T-cell (primary cell): ENCODE results near the gene CAMK2N2. TPM values are rescaled to one million over a fixed set of nuclear protein-coding genes. Genes with fewer than 3 reads are reported as not detected.
A peak's percentile ranks its signal among the peaks of the same experiment; 100 is the strongest.

Experiments
- ATAC-seq, 4 experiments: fragments of 200-7000 bp in 3 of 4; fragments of 150-1000 bp in 1 of 4; cut with Tn5 transposase; replicated peaks in 1 of 4; 1 replicate in 3 of 4; 2 replicates in 1 of 4; pipeline ENCODE4 v1.10.0; 2021; ENCODE audit warnings: moderate library complexity in 3 of 4, mild to moderate bottlenecking in 2 of 4, moderate number of reproducible peaks in 1 of 4
- CTCF ChIA-PET, 2 donors: fragments of 300-600 bp; sonication (Branson Sonifier 250); formaldehyde crosslinking; loops; one replicate each; lab custom pipeline; 2022; ENCODE audit warnings: antibody characterized with exemption in 2 of 2; lab: Charles Lee
- POLR2A ChIA-PET, 2 donors: fragments of 300-600 bp; sonication (Branson Sonifier 250); formaldehyde crosslinking; loops; one replicate each; lab custom pipeline; 2022; ENCODE audit warnings: antibody characterized with exemption in 2 of 2; lab: Charles Lee
- DNase-seq, 35 experiments: peaks; one replicate each; pipeline versions ENCODE4 v3.0.0 to v3.0.0-alpha.2; 2013 to 2023
- H3K27ac ChIP-seq: one replicate; pipeline ENCODE4 v1.5.1; 2013; ENCODE audit warnings: low read length
- H3K27me3 ChIP-seq, 2 experiments: replicated peaks in 1 of 2; 1 replicate in 1 of 2; 2 replicates in 1 of 2; pipeline versions ENCODE4 v1.6.1 to v1.7.0; 2013; ENCODE audit warnings: low read length in 1 of 2, mixed read lengths in 1 of 2; ENCODE audit not compliant: control insufficient read depth in 2 of 2, insufficient read depth in 2 of 2; ENCODE audit errors: extremely low read depth in 1 of 2
- H3K36me3 ChIP-seq, 2 donors: 1 replicate in 1 of 2; 2 replicates in 1 of 2; pipeline versions ENCODE4 v1.6.1 to v1.7.0; 2013; ENCODE audit warnings: low read length in 1 of 2; ENCODE audit not compliant: control insufficient read depth in 2 of 2, insufficient read depth in 1 of 2; ENCODE audit errors: extremely low read depth in 1 of 2
- H3K4me1 ChIP-seq, 2 experiments: 1 replicate in 1 of 2; 2 replicates in 1 of 2; pipeline versions ENCODE4 v1.6.1 to v1.7.0; 2013; ENCODE audit warnings: low read length in 2 of 2, mixed read lengths in 1 of 2; ENCODE audit not compliant: insufficient read depth in 2 of 2, control insufficient read depth in 1 of 2; ENCODE audit errors: extremely low read depth in 1 of 2
- H3K4me3 ChIP-seq, 2 donors: 1 replicate in 1 of 2; 2 replicates in 1 of 2; pipeline versions ENCODE4 v1.5.1 to v1.7.0; 2013; ENCODE audit warnings: mild to moderate bottlenecking in 2 of 2, low read length in 1 of 2, moderate library complexity in 1 of 2; ENCODE audit not compliant: control insufficient read depth in 1 of 2; ENCODE audit errors: extremely low read depth in 1 of 2
- H3K9me3 ChIP-seq: 2 replicates; pipeline ENCODE4 v1.7.0; 2013
- H3K27ac Mint-ChIP-seq, 2 donors: one replicate each; pipeline ENCODE4 v1.8.0; 2020 to 2021; ENCODE audit warnings: mild to moderate bottlenecking in 2 of 2, mixed read lengths in 2 of 2
- H3K27me3 Mint-ChIP-seq, 2 donors: one replicate each; pipeline ENCODE4 v1.8.0; 2021 to 2022; ENCODE audit warnings: mixed read lengths in 2 of 2
- H3K36me3 Mint-ChIP-seq: one replicate; pipeline ENCODE4 v1.8.0; 2021; ENCODE audit warnings: mixed read lengths
- H3K4me1 Mint-ChIP-seq, 3 donors: one replicate each; pipeline ENCODE4 v1.8.0; 2020 to 2022; ENCODE audit warnings: mixed read lengths in 3 of 3, mild to moderate bottlenecking in 1 of 3
- H3K4me3 Mint-ChIP-seq, 3 donors: one replicate each; pipeline ENCODE4 v1.8.0; 2020 to 2022; ENCODE audit warnings: mild to moderate bottlenecking in 3 of 3, mixed read lengths in 3 of 3, moderate library complexity in 3 of 3
- H3K9me3 Mint-ChIP-seq, 3 donors: one replicate each; pipeline ENCODE4 v1.8.0; 2020 to 2022; ENCODE audit warnings: mixed read lengths in 3 of 3
- WGBS: methylation state at CpG from one replicate; pipeline ENCODE4 v1.1.5; 2013; ENCODE audit warnings: missing lambda C conversion rate; ENCODE audit not compliant: insufficient coverage; 5-methylcytosine and 5-hydroxymethylcytosine counted together
- total RNA-seq, 35 experiments: library from RNA in 6 of 35; stranded (reverse) in 6 of 35; fragments of 120-200 nt in 1 of 35; gene quantifications; one replicate each; pipeline versions ENCODE4 v1.2.1 to v1.2.4 and lab custom pipeline; 2013 to 2026

The CAMK2N2 gene
- total RNA-seq (under 1 TPM in 1 of 5 donors, not detected in 4; 0.19 TPM), total RNA-seq (lab: John Stamatoyannopoulos, UW) (0 to 1.1 (median 0.18) reads per million in 29 experiments)
- total RNA-seq (2013) = 0.29 TPM

- WGBS = under 1% methylated on average over 42 of the region's 67 CpGs
- no peak within 1 kb of the TSS for H3K27ac ChIP-seq
- Mint-ChIP-seq H3K27ac (peak within 1 kb of the TSS; percentile 36 to 52), H3K4me3 (peak within 1 kb of the TSS; percentile 76 to 84 (median 84)), H3K27me3 (peaks cover 20 to 37% of the 10 kb centered on the region in 2 donors), H3K36me3 (no peaks in the 10 kb centered on the region), H3K4me1 (peaks cover 18 to 28% (median 25%) of the 10 kb centered on the region in 3 donors), H3K9me3 (no peaks in the 10 kb centered on the region)
- H3K4me3 ChIP-seq = peak within 1 kb of the TSS; percentile 49 to 71
- ATAC-seq (peak; percentile 46 to 67 (median 61)), DNase-seq (peak in 19 of 35 experiments; percentile 18 to 68 (median 30))
- CTCF ChIA-PET = interaction anchor here in 1 of 2 donors (0.6 to 1.1 kb wide), 2 partner anchors 33 to 35 kb away, joined by 3 to 20 read pairs; no protein-coding TSS in a partner anchor
- H3K4me1 ChIP-seq = peaks cover 19 to 31% of the 10 kb centered on the region in 2 experiments
- no peaks in the 10 kb centered on the region for H3K36me3 ChIP-seq
- H3K27me3 ChIP-seq = peaks cover 5 to 67% of the 10 kb centered on the region in 2 experiments
- no peaks in the 10 kb centered on the region for H3K9me3 ChIP-seq
- POLR2A ChIA-PET = no interaction called here
Measured at GRCh38 chr3:184261270-184261853, at the start of gene CAMK2N2. Gene CAMK2N2 (minus strand): TSS chr3:184261553. CDS start chr3:184261285, 268 bp downstream.

DNA sequence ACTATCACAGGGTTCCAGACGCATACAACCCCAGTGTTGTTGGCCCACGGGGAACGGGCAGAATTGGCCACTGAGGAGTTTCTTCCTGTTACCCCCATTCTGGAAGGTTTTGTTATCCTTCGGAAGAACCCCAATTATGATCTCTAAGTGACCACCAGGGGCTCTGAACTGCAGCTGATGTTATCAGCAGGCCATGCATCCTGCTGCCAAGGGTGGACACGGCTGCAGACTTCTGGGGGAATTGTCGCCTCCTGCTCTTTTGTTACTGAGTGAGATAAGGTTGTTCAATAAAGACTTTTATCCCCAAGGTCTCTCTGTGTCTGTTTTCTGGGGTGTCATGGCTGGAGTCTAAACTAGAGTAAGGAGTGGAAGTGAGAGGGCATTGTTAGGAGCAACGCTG is 47.4 kb upstream of the CAMK2N2 start:
- Mint-ChIP-seq H3K27me3 (no peaks in the 10 kb centered on the region), H3K27ac (no peak overlapping the region), H3K9me3 (no peaks in the 10 kb centered on the region), H3K4me1 (peaks cover 0 to 1% (median 0%) of the 10 kb centered on the region in 3 donors), H3K36me3 (peaks cover 47% of the 10 kb centered on the region), H3K4me3 (no peak overlapping the region)
- H3K27ac ChIP-seq = no peak overlapping the region
- POLR2A ChIA-PET = no interaction called here
- DNase-seq (no peak), ATAC-seq (no peak)
- 93% methylated on average over 4 of the region's 7 CpGs for WGBS
- CTCF ChIA-PET = no interaction called here
- peaks cover 0 to 1% of the 10 kb centered on the region in 2 experiments for H3K4me1 ChIP-seq
- H3K4me3 ChIP-seq = no peak overlapping the region
- H3K36me3 ChIP-seq = peaks cover 19 to 52% of the 10 kb centered on the region in 2 donors
- no peaks in the 10 kb centered on the region for H3K9me3 ChIP-seq
- no peaks in the 10 kb centered on the region for H3K27me3 ChIP-seq

DNA sequence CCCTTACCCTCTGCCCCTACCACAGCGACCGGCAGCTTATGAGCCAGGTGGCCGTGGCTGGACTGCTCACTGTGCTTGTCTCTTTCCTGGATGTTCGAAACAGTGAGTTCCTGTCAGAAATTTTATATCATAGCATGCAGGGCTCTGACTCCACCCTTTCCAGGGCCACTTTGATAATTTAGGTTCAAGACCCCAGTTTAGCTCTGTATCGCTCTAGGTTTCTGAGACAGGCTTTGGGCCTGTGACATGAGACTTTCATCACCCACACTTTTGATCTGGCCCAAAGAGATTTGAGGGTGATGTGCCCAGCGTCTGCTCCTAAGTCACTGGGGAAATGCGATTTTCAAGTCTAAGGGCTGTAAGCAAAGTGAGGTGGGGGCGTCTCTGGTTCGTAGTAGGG is 46.6 kb upstream of the CAMK2N2 start:
- DNase-seq (no peak), ATAC-seq (no peak)
- Mint-ChIP-seq H3K27me3 (no peaks in the 10 kb centered on the region), H3K36me3 (peaks cover 55% of the 10 kb centered on the region), H3K9me3 (no peaks in the 10 kb centered on the region), H3K27ac (no peak overlapping the region), H3K4me1 (peaks cover 0 to 1% (median 0%) of the 10 kb centered on the region in 3 donors), H3K4me3 (no peak overlapping the region)
- 96% methylated on average over 7 of the region's 9 CpGs for WGBS
- peaks cover 22 to 61% of the 10 kb centered on the region in 2 donors for H3K36me3 ChIP-seq
- POLR2A ChIA-PET = no interaction called here
- H3K9me3 ChIP-seq = no peaks in the 10 kb centered on the region
- no peaks in the 10 kb centered on the region for H3K27me3 ChIP-seq
- no peaks in the 10 kb centered on the region for H3K4me1 ChIP-seq
- H3K4me3 ChIP-seq = no peak overlapping the region
- H3K27ac ChIP-seq = no peak overlapping the region
- CTCF ChIA-PET = no interaction called here

- Histone ChIP-seq H3K27me3 (no peaks in the 10 kb centered on the region), H3K36me3 (peaks cover 25 to 75% of the 10 kb centered on the region in 2 donors), H3K4me3 (no peak overlapping the region), H3K27ac (no peak overlapping the region), H3K9me3 (no peaks in the 10 kb centered on the region), H3K4me1 (no peaks in the 10 kb centered on the region)
- no peaks in the 10 kb centered on the region for H3K27me3 Mint-ChIP-seq
- H3K27ac Mint-ChIP-seq = no peak overlapping the region
- ChIA-PET POLR2A (no interaction called here), CTCF (no interaction called here)
- H3K4me3 Mint-ChIP-seq = no peak overlapping the region
- H3K36me3 Mint-ChIP-seq = peaks cover 69% of the 10 kb centered on the region
- 89% methylated on average over 3 of the region's 4 CpGs for WGBS
- H3K4me1 Mint-ChIP-seq = peaks cover 6 to 8% (median 6%) of the 10 kb centered on the region in 3 donors
- ATAC-seq (no peak), DNase-seq (no peak)
- no peaks in the 10 kb centered on the region for H3K9me3 Mint-ChIP-seq
Measured at GRCh38 chr3:184306341-184306972, 45.1 kb upstream of the CAMK2N2 start.

DNA sequence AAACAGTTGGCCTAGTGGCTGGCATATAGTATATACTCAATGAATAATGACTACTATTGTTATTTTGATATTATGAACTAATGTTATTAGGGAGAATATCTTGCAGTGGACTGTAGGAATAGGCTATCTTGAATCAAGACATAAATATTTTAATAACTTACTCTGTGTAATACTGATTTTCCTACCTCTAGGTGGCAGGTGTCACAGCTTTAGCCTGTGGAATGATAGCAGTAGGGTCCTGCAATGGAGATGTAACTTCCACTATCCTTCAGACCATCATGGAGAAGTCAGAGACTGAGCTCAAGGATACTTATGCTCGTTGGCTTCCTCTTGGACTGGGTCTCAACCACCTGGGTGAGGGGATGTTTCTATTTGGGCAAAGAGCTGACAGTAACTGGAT is 44.2 kb upstream of the CAMK2N2 start:
- ChIA-PET POLR2A (no interaction called here), CTCF (no interaction called here)
- Histone ChIP-seq H3K27ac (no peak overlapping the region), H3K4me3 (no peak overlapping the region), H3K9me3 (no peaks in the 10 kb centered on the region), H3K36me3 (peaks cover 28 to 83% of the 10 kb centered on the region in 2 donors), H3K27me3 (no peaks in the 10 kb centered on the region), H3K4me1 (peaks cover 0 to 1% of the 10 kb centered on the region in 2 experiments)
- Mint-ChIP-seq H3K27ac (no peak overlapping the region), H3K9me3 (no peaks in the 10 kb centered on the region), H3K4me3 (no peak overlapping the region), H3K27me3 (no peaks in the 10 kb centered on the region), H3K4me1 (peaks cover 10 to 13% (median 11%) of the 10 kb centered on the region in 3 donors), H3K36me3 (peaks cover 70% of the 10 kb centered on the region)
- 83% methylated on average over 1 of the region's 1 CpG for WGBS
- peak in 1 of 35 experiments; percentile 21 for DNase-seq
- peak in 2 of 4 experiments; percentile 51 to 58 for ATAC-seq

GRCh38 chr3:184300378-184300720 is 39.0 kb upstream of the CAMK2N2 start:
- peak overlapping the region; percentile 87 to 93 (median 90) for H3K4me3 Mint-ChIP-seq
- CTCF ChIA-PET = no interaction called here
- no peaks in the 10 kb centered on the region for H3K27me3 ChIP-seq
- ATAC-seq (no peak), DNase-seq (no peak)
- no peaks in the 10 kb centered on the region for H3K9me3 ChIP-seq
- no peaks in the 10 kb centered on the region for H3K27me3 Mint-ChIP-seq
- H3K9me3 Mint-ChIP-seq = no peaks in the 10 kb centered on the region
- H3K27ac ChIP-seq = no peak overlapping the region
- H3K4me3 ChIP-seq = no peak overlapping the region
- WGBS = no CpG with 5 or more reads among the region's 3 CpGs
- peaks cover 29 to 32% (median 32%) of the 10 kb centered on the region in 3 donors for H3K4me1 Mint-ChIP-seq
- H3K4me1 ChIP-seq = peaks cover 13 to 20% of the 10 kb centered on the region in 2 experiments
- POLR2A ChIA-PET = no interaction called here
- H3K36me3 Mint-ChIP-seq = peaks cover 32% of the 10 kb centered on the region
- H3K27ac Mint-ChIP-seq = peak overlapping the region in 1 of 2 donors; percentile 80
- H3K36me3 ChIP-seq = peaks cover 14 to 53% of the 10 kb centered on the region in 2 donors
